Dendritic cell treated with granulocyte-macrophage colony-stimulating factor and Interleukin-4, amounts not matched to agents 40 ng/mL and 50 ng/mL, for 4 days (primary cell): ENCODE measurements around the gene PPME1.
"Not testable (repeated sequence)": the region's sequence is repeated elsewhere in the genome, so short reads cannot be mapped to it uniquely, and the experiment has no call there.

Experiments
- H3K27ac Mint-ChIP-seq: one replicate; pipeline ENCODE4 v1.8.0; 2022; ENCODE audit warnings: mild to moderate bottlenecking, mixed read lengths
- H3K27me3 Mint-ChIP-seq: one replicate; pipeline ENCODE4 v1.8.0; 2022; ENCODE audit warnings: mild to moderate bottlenecking, mixed read lengths
- H3K36me3 Mint-ChIP-seq: one replicate; pipeline ENCODE4 v1.8.0; 2022; ENCODE audit warnings: low read depth, mixed read lengths
- H3K4me1 Mint-ChIP-seq: one replicate; pipeline ENCODE4 v1.8.0; 2022; ENCODE audit warnings: low read depth, mixed read lengths
- H3K4me3 Mint-ChIP-seq: one replicate; pipeline ENCODE4 v1.8.0; 2022; ENCODE audit warnings: mild to moderate bottlenecking, moderate library complexity, mixed read lengths
- H3K9me3 Mint-ChIP-seq: one replicate; pipeline ENCODE4 v1.8.0; 2022; ENCODE audit warnings: mixed read lengths
- intact Hi-C: fragments of 100-400 bp; cut with micrococcal nuclease; formaldehyde crosslinking; loops from one replicate; pipeline ENCODE4 v1.15.0; 2022

Gene PPME1, protein sequence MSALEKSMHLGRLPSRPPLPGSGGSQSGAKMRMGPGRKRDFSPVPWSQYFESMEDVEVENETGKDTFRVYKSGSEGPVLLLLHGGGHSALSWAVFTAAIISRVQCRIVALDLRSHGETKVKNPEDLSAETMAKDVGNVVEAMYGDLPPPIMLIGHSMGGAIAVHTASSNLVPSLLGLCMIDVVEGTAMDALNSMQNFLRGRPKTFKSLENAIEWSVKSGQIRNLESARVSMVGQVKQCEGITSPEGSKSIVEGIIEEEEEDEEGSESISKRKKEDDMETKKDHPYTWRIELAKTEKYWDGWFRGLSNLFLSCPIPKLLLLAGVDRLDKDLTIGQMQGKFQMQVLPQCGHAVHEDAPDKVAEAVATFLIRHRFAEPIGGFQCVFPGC

DNA sequence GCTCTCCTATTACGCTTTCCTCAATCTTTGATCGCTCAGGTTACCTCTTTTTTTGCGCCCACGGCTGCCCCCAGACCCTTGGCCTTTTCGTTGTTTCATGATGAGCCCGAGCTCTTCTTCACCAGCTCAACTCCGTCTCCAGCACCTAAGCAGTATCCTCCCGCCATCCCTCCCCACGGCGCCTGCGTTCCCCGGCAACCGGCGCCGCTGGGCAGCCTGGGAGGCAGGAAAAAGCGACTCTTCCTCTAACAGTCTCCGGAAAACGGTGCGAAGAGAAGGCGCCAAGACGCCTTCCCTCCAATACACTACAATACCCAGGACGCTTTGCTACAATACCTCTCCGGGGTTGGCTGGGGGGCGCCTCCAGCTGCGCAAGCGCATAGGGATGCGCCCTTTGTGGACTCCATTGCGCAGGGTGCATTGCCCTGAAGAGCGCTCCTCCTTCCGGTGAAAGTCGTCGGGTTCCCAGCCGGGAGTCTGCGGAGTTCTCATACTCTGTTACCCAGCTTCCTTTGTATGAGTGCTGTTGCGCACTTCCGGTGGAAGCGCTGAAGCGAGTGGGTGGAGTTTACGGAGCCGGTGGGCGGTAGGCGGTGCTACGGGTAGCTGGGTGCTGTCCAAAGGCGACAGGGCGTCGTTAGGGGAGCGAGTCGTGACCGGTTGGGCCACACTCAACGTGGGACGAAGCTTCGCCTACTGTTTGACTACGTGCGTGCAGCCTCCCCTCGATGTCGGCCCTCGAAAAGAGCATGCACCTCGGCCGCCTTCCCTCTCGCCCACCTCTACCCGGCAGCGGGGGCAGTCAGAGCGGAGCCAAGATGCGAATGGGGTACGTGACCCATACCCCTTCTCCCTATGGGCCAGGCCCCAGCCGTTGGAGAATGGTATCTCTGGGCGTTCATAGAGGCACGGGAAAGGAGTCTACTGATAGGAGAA, at the start of gene PPME1, which contains the start of gene C2CD3:
PPME1 (plus strand) TSS at position 596 of the 936 bp plus-strand sequence; CDS start at position 729, 133 bp downstream.
C2CD3 (minus strand) TSS at position 309 of the 936 bp plus-strand sequence; CDS start at position 99, 210 bp downstream.
- H3K36me3 Mint-ChIP-seq, result no peaks in the 10 kb centered on the region
- no peaks in the 10 kb centered on the region for H3K27me3 Mint-ChIP-seq
- H3K4me3 Mint-ChIP-seq, result no peak within 1 kb of the TSS
- no peak within 1 kb of the TSS for H3K27ac Mint-ChIP-seq
- H3K4me1 Mint-ChIP-seq, result peaks cover 6% of the 10 kb centered on the region
- H3K9me3 Mint-ChIP-seq, result no peaks in the 10 kb centered on the region
- intact Hi-C loops, result loop anchor here (5.0 kb wide), 2 partner anchors 189 to 226 kb away; partner anchors contain the start of genes PGM2L1 and UCP2

DNA sequence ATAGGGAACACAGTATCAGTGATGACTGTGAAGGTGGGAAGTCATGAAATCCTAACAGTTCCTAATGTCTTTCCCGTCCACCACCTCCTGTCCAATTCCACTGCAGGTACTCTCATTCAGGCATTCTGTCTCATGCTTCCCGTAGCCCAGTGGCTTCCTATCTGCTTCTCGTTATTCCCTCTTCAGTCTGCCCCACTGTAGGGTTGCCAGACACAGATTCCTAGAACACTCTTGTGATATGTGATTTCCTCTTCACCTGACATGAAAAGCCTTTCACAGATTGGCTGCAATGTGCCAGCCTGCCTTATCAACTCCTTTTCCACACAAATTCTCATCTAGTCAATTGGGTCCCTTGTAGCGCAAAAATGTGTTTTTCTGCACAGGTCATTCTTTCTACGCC, 49.3 kb upstream of the PPME1 start:
- Mint-ChIP-seq H3K4me1 (no peaks in the 10 kb centered on the region), H3K4me3 (no peak overlapping the region), H3K27me3 (no peaks in the 10 kb centered on the region), H3K36me3 (peaks cover 30% of the 10 kb centered on the region), H3K9me3 (no peaks in the 10 kb centered on the region), H3K27ac (no peak overlapping the region)
- intact Hi-C loops, result no loop called here

DNA sequence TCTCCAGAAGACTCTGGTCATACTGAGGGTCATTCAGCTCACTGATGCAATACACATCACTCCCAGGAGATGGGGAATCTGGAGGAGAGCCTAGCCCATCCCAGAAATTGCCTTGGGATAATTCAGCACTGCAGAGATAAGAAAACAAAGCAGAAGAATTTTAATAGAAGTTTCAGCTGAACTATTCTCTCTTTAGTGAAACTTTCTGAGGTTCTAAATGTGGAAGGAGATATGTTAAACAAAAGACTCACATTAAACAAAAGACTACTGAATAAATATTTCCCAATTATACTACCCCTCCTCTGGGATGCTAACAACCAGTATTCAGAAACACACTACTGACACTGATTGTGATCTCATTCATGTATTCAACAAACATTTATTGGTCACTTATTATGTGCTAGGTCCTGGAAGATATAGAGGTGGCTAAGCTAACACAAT, 48.1 kb upstream of the PPME1 start:
- Mint-ChIP-seq H3K36me3 (peaks cover 20% of the 10 kb centered on the region), H3K4me3 (no peak overlapping the region), H3K27me3 (no peaks in the 10 kb centered on the region), H3K9me3 (no peaks in the 10 kb centered on the region), H3K4me1 (no peaks in the 10 kb centered on the region), H3K27ac (no peak overlapping the region)
- intact Hi-C loops, result no loop called here

DNA sequence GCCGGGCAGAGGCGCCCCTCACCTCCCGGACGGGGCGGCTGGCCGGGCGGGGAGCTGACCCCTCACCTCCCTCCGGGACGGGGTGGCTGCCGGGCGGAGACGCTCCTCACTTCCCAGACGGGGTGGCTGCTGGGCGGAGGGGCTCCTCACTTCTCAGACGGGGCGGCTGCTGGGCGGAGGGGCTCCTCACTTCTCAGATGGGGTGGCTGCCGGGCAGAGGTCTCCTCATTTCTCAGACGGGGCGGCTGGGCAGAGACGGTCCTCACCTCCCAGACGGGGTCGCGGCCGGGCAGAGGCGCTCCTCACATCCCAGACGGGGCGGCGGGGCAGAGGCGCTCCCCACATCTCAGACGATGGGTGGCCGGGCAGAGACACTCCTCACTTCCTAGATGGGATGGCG, 42.0 kb upstream of the PPME1 start:
- H3K4me3 Mint-ChIP-seq, H3K4me1 Mint-ChIP-seq, H3K27ac Mint-ChIP-seq, intact Hi-C loops, H3K9me3 Mint-ChIP-seq, H3K27me3 Mint-ChIP-seq: not testable (repeated sequence)
- peaks cover 50% of the 10 kb centered on the region for H3K36me3 Mint-ChIP-seq

DNA sequence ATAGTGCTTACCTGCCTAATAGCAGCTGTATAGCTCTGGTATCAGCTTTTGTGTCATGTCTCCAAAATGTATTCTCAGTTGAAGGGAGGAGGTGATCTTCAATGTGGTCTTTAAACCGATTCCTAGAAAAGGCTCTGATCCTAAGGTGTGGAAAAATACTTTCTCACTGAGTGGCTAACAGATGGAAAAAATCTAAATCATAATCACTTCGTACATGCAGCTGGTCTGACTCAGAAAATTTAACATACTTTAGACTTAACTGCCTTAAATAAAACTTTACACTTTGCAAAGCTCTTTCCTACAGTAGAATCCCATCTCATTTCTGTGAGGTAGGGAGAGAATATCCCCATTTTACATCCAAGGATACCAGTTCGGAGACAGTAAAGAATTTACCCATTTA, 38.3 kb upstream of the PPME1 start:
- Mint-ChIP-seq H3K4me3 (no peak overlapping the region), H3K9me3 (no peaks in the 10 kb centered on the region), H3K36me3 (peaks cover 73% of the 10 kb centered on the region), H3K4me1 (no peaks in the 10 kb centered on the region), H3K27ac (peak overlapping the region; percentile 14), H3K27me3 (no peaks in the 10 kb centered on the region)
- intact Hi-C loops, result no loop called here

DNA sequence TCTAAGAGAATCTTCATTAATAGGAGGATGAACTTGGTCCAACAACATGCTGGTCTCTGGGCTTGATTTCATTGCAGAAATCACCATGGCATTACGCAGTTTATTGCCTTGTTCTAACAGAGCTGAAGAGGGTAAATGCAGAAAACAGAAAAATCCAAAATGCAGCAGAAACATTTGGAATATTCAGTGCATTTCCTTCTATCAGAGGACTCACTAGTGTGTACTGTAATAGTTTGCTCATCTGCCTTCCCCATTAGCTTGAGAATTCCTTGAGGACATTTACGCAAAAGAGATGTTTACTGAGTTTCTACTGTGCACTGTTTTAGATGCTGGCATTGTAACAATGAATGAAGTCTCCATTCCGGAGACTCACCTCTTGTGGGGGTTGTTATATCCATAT, 37.7 kb upstream of the PPME1 start:
- Mint-ChIP-seq H3K36me3 (peaks cover 79% of the 10 kb centered on the region), H3K4me3 (no peak overlapping the region)
- intact Hi-C loops, result no loop called here

DNA sequence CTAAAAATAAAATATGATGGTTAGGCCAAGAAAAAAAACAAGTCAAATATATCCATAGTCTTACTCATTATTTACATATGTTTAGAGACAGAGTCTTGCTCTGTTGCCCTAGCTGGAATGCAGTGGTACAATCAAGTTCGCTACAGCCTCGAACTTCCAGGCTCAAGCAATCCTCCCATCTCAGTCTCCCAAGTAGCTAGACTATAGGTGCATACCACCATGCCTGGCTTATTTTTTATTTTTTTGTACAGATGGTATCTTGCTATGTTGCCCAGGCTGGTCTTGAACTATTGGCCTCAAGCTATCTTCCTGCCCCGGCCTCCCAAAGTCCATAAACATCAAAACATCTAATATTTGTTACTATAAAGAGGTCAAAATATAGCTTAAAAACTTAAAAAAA, 36.4 kb upstream of the PPME1 start:
- Mint-ChIP-seq H3K4me3 (no peak overlapping the region), H3K36me3 (peaks cover 79% of the 10 kb centered on the region), H3K27ac (no peak overlapping the region), H3K4me1 (no peaks in the 10 kb centered on the region), H3K27me3 (no peaks in the 10 kb centered on the region), H3K9me3 (no peaks in the 10 kb centered on the region)
- intact Hi-C loops, result no loop called here

More for the DNA sequence above, 37.7 kb upstream of the PPME1 start:
- no peaks in the 10 kb centered on the region for H3K27me3 Mint-ChIP-seq
- no peak overlapping the region for H3K27ac Mint-ChIP-seq
- H3K4me1 Mint-ChIP-seq, result no peaks in the 10 kb centered on the region
- H3K9me3 Mint-ChIP-seq, result no peaks in the 10 kb centered on the region

DNA sequence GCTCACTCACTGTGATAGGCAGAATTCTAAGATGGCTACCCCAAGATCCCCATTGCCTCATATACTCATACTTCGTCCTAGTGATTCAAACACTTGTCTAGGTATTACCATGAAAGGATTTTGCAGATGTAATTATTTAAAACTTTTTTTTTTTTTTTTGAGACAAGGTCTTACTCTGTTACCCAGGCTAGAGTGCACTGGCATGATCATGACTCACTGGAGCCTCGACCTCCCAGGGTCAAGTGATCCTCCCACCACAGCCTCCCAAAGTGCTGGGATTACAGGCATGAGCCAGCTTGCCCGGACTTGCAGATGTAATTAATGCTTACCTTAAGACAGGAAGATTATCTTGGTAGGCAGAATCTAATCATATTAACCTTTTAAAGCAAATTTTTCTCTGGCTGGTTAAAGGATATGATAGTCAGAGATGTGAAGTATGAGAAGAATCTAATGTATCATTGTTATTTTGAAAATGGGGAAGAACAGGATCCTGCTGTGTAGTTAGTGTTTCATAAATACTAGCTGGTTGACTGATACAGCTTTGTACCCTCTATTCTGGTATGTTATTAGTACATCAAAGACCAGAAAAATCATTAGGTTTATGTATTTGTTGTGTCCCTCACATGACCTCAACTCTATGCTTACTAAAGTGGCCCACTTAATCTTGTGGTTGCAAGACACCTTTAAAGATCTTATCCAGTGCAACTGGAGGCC, 35.8 kb upstream of the PPME1 start:
- Mint-ChIP-seq H3K9me3 (no peaks in the 10 kb centered on the region), H3K4me3 (no peak overlapping the region), H3K27me3 (no peaks in the 10 kb centered on the region), H3K4me1 (no peaks in the 10 kb centered on the region), H3K36me3 (peaks cover 73% of the 10 kb centered on the region), H3K27ac (no peak overlapping the region)
- intact Hi-C loops, result no loop called here

DNA sequence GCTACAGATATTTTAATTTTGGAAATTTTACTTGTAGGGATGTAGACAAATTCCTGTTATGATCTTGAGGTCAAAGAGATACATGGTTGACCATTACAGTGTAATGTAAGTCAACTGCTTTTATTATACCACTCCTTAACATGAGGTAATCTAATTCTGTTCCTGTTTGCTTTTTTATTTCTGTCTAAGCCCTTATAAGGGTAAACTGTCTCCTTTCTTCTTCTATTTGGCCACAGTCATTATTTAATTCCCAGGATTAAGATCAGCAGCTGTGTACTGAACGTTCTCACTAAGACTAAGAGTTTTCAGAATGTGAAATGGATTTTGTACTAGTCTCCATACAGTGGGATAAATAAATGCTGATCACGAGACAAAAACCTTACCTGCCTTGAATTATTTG, 33.1 kb upstream of the PPME1 start:
- H3K27ac Mint-ChIP-seq, result no peak overlapping the region
- no peaks in the 10 kb centered on the region for H3K9me3 Mint-ChIP-seq
- H3K27me3 Mint-ChIP-seq, result no peaks in the 10 kb centered on the region
- intact Hi-C loops, result no loop called here
- no peak overlapping the region for H3K4me3 Mint-ChIP-seq
- H3K36me3 Mint-ChIP-seq, result peaks cover 49% of the 10 kb centered on the region
- no peaks in the 10 kb centered on the region for H3K4me1 Mint-ChIP-seq

DNA sequence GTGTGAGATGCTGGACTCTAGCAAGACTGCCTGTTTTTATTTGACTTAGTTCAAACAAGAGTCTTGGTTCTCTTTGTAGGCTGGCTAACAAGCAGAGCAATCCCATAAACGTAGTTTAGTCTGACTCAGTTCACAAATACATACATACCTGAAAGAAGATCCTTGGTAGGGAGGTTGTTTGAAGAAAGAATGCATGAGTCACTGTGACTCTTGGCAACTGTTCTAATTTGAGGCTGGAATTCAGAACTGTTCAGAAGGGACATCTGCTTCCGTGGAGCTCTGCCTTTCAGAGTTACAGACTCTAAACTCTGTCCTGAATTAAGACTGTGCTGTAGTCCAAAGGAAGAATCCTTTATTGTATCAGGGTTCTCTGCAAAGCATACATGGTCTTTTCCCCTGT, 32.5 kb upstream of the PPME1 start:
- Mint-ChIP-seq H3K36me3 (peaks cover 43% of the 10 kb centered on the region), H3K9me3 (no peaks in the 10 kb centered on the region), H3K27ac (no peak overlapping the region), H3K4me1 (no peaks in the 10 kb centered on the region), H3K4me3 (no peak overlapping the region), H3K27me3 (no peaks in the 10 kb centered on the region)
- intact Hi-C loops, result no loop called here

DNA sequence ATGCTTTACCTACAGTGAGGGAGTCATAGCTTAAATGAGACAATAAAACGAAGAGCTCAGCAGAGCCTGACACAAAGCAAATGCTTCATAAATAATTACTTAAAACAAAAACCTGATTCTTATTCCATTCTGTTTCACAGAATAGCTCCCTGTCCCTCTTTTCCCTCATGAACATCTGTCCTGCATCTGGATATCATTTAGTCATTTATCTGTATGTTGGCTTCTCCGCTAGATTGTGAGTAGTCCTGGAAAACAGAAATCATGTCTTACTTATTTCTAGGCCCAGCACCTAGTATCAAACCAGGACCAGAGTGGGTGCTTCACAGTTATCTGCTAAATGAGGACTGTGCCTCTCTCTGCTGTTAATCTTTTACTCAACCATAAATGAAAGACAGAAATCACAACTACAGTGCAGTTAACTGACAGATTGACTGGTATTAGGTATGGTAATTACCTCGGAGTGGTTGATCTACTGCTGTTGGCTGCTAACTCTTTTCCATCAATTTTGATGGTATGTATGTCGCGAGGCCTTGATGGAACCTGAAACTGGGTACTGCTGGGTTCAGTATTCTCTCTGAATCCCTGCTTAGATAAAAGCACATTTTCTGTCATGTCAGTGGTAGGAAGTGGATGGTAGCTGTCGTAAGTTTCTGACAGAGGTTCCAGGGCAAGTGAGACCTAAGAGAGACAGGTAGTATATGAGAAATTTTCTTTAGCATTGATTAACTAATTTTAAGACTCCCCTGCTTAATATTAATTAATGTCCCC, 31.8 kb upstream of the PPME1 start:
- Mint-ChIP-seq H3K9me3 (no peaks in the 10 kb centered on the region), H3K27ac (no peak overlapping the region), H3K4me3 (no peak overlapping the region), H3K27me3 (no peaks in the 10 kb centered on the region), H3K4me1 (no peaks in the 10 kb centered on the region), H3K36me3 (peaks cover 38% of the 10 kb centered on the region)
- intact Hi-C loops, result no loop called here

DNA sequence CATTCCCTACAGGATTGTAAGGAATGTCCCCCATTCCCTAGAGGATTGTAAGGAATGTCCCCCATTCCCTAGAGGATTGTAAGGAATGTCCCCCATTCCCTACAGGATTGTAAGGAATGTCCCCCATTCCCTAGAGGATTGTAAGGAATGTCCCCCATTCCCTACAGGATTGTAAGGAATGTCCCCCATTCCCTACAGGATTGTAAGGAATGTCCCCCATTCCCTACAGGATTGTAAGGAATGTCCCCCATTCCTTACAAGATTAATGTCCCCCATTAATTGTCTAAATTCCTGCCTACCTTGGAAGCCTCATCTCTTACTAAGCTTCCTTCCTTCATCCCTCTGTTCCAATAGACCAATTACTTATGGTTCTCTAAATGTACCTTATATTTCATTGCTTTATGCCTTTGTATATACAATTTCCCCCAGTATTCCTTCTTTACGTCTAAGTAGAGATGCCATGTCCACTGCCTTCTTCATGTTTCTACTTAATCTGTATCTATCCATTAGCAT, 31.1 kb upstream of the PPME1 start:
- intact Hi-C loops, H3K4me1 Mint-ChIP-seq, H3K27me3 Mint-ChIP-seq, H3K4me3 Mint-ChIP-seq, H3K9me3 Mint-ChIP-seq, H3K27ac Mint-ChIP-seq: not testable (repeated sequence)
- H3K36me3 Mint-ChIP-seq, result peaks cover 38% of the 10 kb centered on the region

DNA sequence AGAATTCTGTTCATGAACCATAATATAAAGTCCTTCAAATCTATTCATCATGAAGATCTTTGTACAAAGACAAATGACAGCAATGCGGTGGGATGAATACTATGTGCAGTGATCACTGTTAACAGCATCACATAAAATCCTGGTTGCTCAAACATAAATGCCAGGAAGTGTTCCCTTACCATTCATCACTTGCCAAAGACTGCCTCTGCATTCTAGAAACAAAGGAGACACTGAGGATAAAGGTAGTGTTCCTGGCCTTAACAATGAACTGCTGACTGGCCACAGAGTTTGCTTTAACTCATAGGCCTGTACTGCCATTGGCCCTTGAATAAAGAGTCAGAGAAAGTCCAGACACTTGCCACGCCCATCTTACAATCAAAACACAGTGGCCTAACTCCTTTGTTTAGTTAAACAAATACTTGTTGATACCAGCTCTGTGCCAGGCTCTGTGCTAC, 29.8 kb upstream of the PPME1 start:
- Mint-ChIP-seq H3K4me1 (no peaks in the 10 kb centered on the region), H3K36me3 (peaks cover 34% of the 10 kb centered on the region), H3K9me3 (no peaks in the 10 kb centered on the region), H3K4me3 (no peak overlapping the region), H3K27me3 (no peaks in the 10 kb centered on the region), H3K27ac (no peak overlapping the region)
- intact Hi-C loops, result no loop called here
